Transverse colon (tissue), 4 donors: Measurements from ENCODE around the gene SH3RF3.

ENCODE experiments used
- CTCF ChIP-seq, 5 experiments: fragments of 200-600 bp in 3 of 5; fragments of 450-650 bp in 2 of 5; sonication (generic) in 3 of 5; IDR thresholded peaks; 1 replicate in 2 of 5; 2 replicates in 3 of 5; pipeline ENCODE4 v1.5.1; 2016 to 2017; ENCODE audit warnings: antibody characterized with exemption in 5 of 5, inconsistent platforms in 3 of 5, mild to moderate bottlenecking in 2 of 5, moderate library complexity in 1 of 5
- EP300 ChIP-seq: sonication (generic); formaldehyde crosslinking; IDR thresholded peaks from one replicate; pipeline ENCODE4 v1.6.1; 2017; ENCODE audit warnings: antibody characterized with exemption, low read depth
- POLR2A ChIP-seq: fragments of 450-650 bp; IDR thresholded peaks from one replicate; pipeline ENCODE4 v1.6.1; 2016; ENCODE audit warnings: antibody characterized with exemption, mild to moderate bottlenecking, moderate library complexity
- POLR2AphosphoS5 ChIP-seq, 3 donors: sonication (generic); formaldehyde crosslinking; IDR thresholded peaks; one replicate each; pipeline ENCODE4 v1.6.1; 2016; ENCODE audit warnings: antibody characterized with exemption in 3 of 3

GRCh38 chr2:109525836-109526235, 396.8 kb downstream of the SH3RF3 start:
- TF ChIP-seq POLR2A (no peak), CTCF (IDR thresholded peaks at IDR 0.05) (no peak), EP300 (no peak), POLR2AphosphoS5 (IDR thresholded peaks at IDR 0.05) (no peak)
